HG02852 (cell line): Measurements from ENCODE around the gene PAX5.
A peak's percentile ranks its signal among the peaks of the same experiment; 100 is the strongest.
"Not testable (repeated sequence)": the region's sequence is repeated elsewhere in the genome, so short reads cannot be mapped to it uniquely, and the experiment has no call there.

Experiments used
- ATAC-seq: cut with Tn5 transposase; IDR thresholded peaks from one replicate; pipeline ENCODE4 v1.9.1; 2021; ENCODE audit warnings: mild to moderate bottlenecking, moderate library complexity; ENCODE audit not compliant: unreplicated experiment

Gene PAX5

GRCh38 chr9:37033682-37034304 lies at the start of gene PAX5:
PAX5 (minus strand) TSS chr9:37034268; CDS start chr9:37034031, 237 bp downstream.
- ATAC-seq = no peak

- ATAC-seq = no peak
Measured at GRCh38 chr9:37083654-37084053, 49.6 kb upstream of the PAX5 start.

GRCh38 chr9:37082214-37082765 lies 48.2 kb upstream of the PAX5 start:
- ATAC-seq = no peak

GRCh38 chr9:37081507-37081906 lies 47.4 kb upstream of the PAX5 start:
- ATAC-seq = not testable (repeated sequence)

- peak; percentile 21 for ATAC-seq
Measured at GRCh38 chr9:37080165-37080628, 46.1 kb upstream of the PAX5 start.

- peak; percentile 87 for ATAC-seq
Measured at GRCh38 chr9:37079370-37080164, 45.5 kb upstream of the PAX5 start.

GRCh38 chr9:37074790-37075189 lies 40.7 kb upstream of the PAX5 start:
- peak; percentile 40 for ATAC-seq

GRCh38 chr9:37066139-37066725 lies 32.2 kb upstream of the PAX5 start:
- ATAC-seq = peak; percentile 87

- ATAC-seq = no peak
Measured at GRCh38 chr9:37062336-37062735, 28.3 kb upstream of the PAX5 start.

GRCh38 chr9:37061768-37062167 lies 27.7 kb upstream of the PAX5 start:
- ATAC-seq = no peak

- ATAC-seq = no peak
Measured at GRCh38 chr9:37060833-37061232, 26.8 kb upstream of the PAX5 start.

- no peak for ATAC-seq
Measured at GRCh38 chr9:37056046-37056920, 22.2 kb upstream of the PAX5 start.

GRCh38 chr9:37054363-37054720 lies 20.3 kb upstream of the PAX5 start:
- ATAC-seq = not testable (repeated sequence)

- no peak for ATAC-seq
Measured at GRCh38 chr9:37053684-37054362, 19.8 kb upstream of the PAX5 start.

- no peak for ATAC-seq
Measured at GRCh38 chr9:37046683-37047082, 12.6 kb upstream of the PAX5 start.

- ATAC-seq = no peak
Measured at GRCh38 chr9:37042421-37042820, 8.4 kb upstream of the PAX5 start.

- ATAC-seq = no peak
Measured at GRCh38 chr9:37040508-37041127, 6.5 kb upstream of the PAX5 start.

- no peak for ATAC-seq
Measured at GRCh38 chr9:37038943-37039464, 4.9 kb upstream of the PAX5 start.

- ATAC-seq = no peak
Measured at GRCh38 chr9:37038302-37038942, 4.4 kb upstream of the PAX5 start.
